Calu3 (cell line): Measurements from ENCODE around the gene GUCY1B1. TPM values are rescaled to one million over a fixed set of nuclear protein-coding genes. Genes with fewer than 3 reads are reported as not detected.

Experiments used
- BruUV-seq: library from RNA; stranded (reverse); fragments of 400-500 nt; replicated peaks from 2 replicates; lab custom pipeline; 2021; lab: Mats Ljungman, UMichigan
- CTCF ChIA-PET: fragments of 300-600 bp; sonication (Branson Sonifier 250); formaldehyde crosslinking; loops from one replicate; lab custom pipeline; 2022; ENCODE audit warnings: antibody characterized with exemption; lab: Charles Lee
- DNase-seq: peaks from one replicate; pipeline ENCODE4 v3.0.0; 2022
- H3K27ac Mint-ChIP-seq: one replicate; pipeline ENCODE4 v1.8.0; 2022; ENCODE audit warnings: mixed read lengths; ENCODE audit not compliant: unreplicated experiment
- H3K27me3 Mint-ChIP-seq: one replicate; pipeline ENCODE4 v1.8.0; 2022; ENCODE audit warnings: mixed read lengths; ENCODE audit not compliant: unreplicated experiment
- H3K36me3 Mint-ChIP-seq: one replicate; pipeline ENCODE4 v1.8.0; 2022; ENCODE audit warnings: mild to moderate bottlenecking, moderate library complexity, mixed read lengths; ENCODE audit not compliant: insufficient read depth, unreplicated experiment
- H3K4me1 Mint-ChIP-seq: one replicate; pipeline ENCODE4 v1.8.0; 2022; ENCODE audit warnings: mild to moderate bottlenecking, low read depth, mixed read lengths; ENCODE audit not compliant: unreplicated experiment
- H3K4me3 Mint-ChIP-seq: one replicate; pipeline ENCODE4 v1.8.0; 2022; ENCODE audit warnings: mild to moderate bottlenecking, low read depth, moderate library complexity, mixed read lengths; ENCODE audit not compliant: unreplicated experiment
- H3K9me3 Mint-ChIP-seq: one replicate; pipeline ENCODE4 v1.8.0; 2022; ENCODE audit warnings: low read depth, mixed read lengths; ENCODE audit not compliant: unreplicated experiment
- intact Hi-C: fragments of 100-400 bp; cut with micrococcal nuclease; formaldehyde crosslinking; loops from one replicate; pipeline ENCODE4 v1.10.0; 2022; ENCODE audit not compliant: unreplicated experiment
- total RNA-seq: library from RNA; stranded (reverse); gene quantifications from 2 replicates; pipeline ENCODE4 v1.2.3, GENCODE V29; 2022
- TF ChIP-seq, protein P1 (sequence below): fragments of 200-600 bp; IDR thresholded peaks from one replicate; pipeline ENCODE4 v1.8.0; 2022; ENCODE audit warnings: antibody characterized with exemption; ENCODE audit not compliant: unreplicated experiment

Gene GUCY1B1
- total RNA-seq, 1 experiment from 2014 or later = 19.3 TPM

GRCh38 chr4:155787113-155787710 is 28.4 kb downstream of the GUCY1B1 start:
- BruUV-seq = no TSS peak
- no peak overlapping the region for H3K27ac Mint-ChIP-seq

DNA sequence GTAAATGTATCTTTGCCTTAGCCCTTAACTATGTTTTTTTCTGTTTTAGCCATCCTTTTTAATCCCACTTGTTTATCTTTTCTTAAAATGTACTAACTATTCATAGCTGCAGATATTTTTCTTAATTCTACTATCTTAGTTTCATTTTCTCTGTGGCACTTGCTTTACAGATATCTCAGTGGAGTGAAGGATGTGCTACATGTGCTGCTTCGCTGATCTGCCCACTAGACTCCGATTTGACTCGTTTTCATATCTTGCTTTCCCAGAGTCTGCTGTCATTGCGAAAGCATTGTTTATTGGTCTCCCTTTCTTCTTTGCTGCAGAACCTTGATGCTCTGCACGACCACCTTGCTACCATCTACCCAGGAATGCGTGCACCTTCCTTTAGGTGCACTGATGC is 30.6 kb downstream of the GUCY1B1 start:
- no TSS peak for BruUV-seq
- Mint-ChIP-seq H3K9me3 (no peaks in the 10 kb centered on the region), H3K4me3 (no peak overlapping the region)

More at GRCh38 chr4:155787113-155787710, 28.4 kb downstream of the GUCY1B1 start:
- no peaks in the 10 kb centered on the region for H3K4me1 Mint-ChIP-seq
- no peak overlapping the region for H3K4me3 Mint-ChIP-seq
- DNase-seq = peak; percentile 28
- CTCF ChIA-PET = interaction anchor here (0.8 to 1.4 kb wide), 6 partner anchors 83 to 383 kb away, joined by 3 to 6 read pairs (median 4); no protein-coding TSS in a partner anchor
- intact Hi-C loops = loop anchor here (1.0 to 10.0 kb wide), 4 partner anchors 92 to 383 kb away; no protein-coding TSS in a partner anchor
- H3K9me3 Mint-ChIP-seq = no peaks in the 10 kb centered on the region
- peaks cover 5% of the 10 kb centered on the region for H3K36me3 Mint-ChIP-seq
- no peaks in the 10 kb centered on the region for H3K27me3 Mint-ChIP-seq
- TF ChIP-seq, protein P1, sequence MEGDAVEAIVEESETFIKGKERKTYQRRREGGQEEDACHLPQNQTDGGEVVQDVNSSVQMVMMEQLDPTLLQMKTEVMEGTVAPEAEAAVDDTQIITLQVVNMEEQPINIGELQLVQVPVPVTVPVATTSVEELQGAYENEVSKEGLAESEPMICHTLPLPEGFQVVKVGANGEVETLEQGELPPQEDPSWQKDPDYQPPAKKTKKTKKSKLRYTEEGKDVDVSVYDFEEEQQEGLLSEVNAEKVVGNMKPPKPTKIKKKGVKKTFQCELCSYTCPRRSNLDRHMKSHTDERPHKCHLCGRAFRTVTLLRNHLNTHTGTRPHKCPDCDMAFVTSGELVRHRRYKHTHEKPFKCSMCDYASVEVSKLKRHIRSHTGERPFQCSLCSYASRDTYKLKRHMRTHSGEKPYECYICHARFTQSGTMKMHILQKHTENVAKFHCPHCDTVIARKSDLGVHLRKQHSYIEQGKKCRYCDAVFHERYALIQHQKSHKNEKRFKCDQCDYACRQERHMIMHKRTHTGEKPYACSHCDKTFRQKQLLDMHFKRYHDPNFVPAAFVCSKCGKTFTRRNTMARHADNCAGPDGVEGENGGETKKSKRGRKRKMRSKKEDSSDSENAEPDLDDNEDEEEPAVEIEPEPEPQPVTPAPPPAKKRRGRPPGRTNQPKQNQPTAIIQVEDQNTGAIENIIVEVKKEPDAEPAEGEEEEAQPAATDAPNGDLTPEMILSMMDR = no peak

GRCh38 chr4:155789982-155790381 is 31.2 kb downstream of the GUCY1B1 start:
- H3K4me3 Mint-ChIP-seq = no peak overlapping the region
- H3K27me3 Mint-ChIP-seq = no peaks in the 10 kb centered on the region
- BruUV-seq = no TSS peak
- intact Hi-C loops = loop anchor here (10.0 kb wide), 1 partner anchor 95 kb away; no protein-coding TSS in a partner anchor
- no peak overlapping the region for H3K27ac Mint-ChIP-seq
- CTCF ChIA-PET = no interaction called here
- no peaks in the 10 kb centered on the region for H3K4me1 Mint-ChIP-seq
- TF ChIP-seq, protein P1 = no peak
- no peaks in the 10 kb centered on the region for H3K9me3 Mint-ChIP-seq
- peaks cover 5% of the 10 kb centered on the region for H3K36me3 Mint-ChIP-seq
- DNase-seq = no peak

More for the DNA sequence above, 30.6 kb downstream of the GUCY1B1 start:
- TF ChIP-seq, protein P1 = no peak
- no peak for DNase-seq
- peaks cover 5% of the 10 kb centered on the region for H3K36me3 Mint-ChIP-seq
- H3K4me1 Mint-ChIP-seq = no peaks in the 10 kb centered on the region
- H3K27me3 Mint-ChIP-seq = no peaks in the 10 kb centered on the region
- intact Hi-C loops = loop anchor here (10.0 kb wide), 1 partner anchor 95 kb away; no protein-coding TSS in a partner anchor
- CTCF ChIA-PET = no interaction called here
- H3K27ac Mint-ChIP-seq = no peak overlapping the region

DNA sequence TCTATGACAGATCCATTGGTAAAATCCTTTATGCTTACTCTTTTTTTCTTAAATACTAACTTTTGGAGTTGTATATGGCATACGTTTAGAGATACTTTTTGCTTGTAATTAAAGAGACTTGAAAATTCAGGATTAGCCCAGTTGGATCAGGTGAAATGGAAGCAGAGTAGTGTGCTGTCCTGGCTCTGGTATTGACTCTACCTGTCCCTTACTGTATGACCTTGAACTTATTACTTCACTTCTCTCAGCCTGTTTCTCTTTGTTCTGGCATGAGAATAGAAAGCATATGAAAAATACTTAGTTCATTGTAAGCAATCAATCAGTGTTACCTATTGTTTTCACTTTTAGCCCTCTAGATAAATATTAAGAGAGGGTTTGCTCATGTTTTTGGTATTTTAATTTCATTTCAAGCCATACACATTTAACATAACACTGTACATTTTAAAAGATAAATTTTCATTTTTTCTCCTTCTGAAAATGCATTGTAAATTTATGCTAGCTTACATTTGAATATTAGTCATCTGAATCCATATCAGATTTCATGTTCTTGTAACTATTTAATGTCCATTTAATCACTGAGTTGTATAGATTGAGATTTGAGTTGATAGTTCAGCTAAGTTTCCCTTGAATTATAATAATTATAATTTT is 35.9 kb downstream of the GUCY1B1 start:
- no peaks in the 10 kb centered on the region for H3K4me1 Mint-ChIP-seq
- H3K4me3 Mint-ChIP-seq = no peak overlapping the region
- no peaks in the 10 kb centered on the region for H3K27me3 Mint-ChIP-seq
- H3K9me3 Mint-ChIP-seq = no peaks in the 10 kb centered on the region
- intact Hi-C loops = no loop called here
- CTCF ChIA-PET = no interaction called here
- TF ChIP-seq, protein P1 = no peak
- no peak overlapping the region for H3K27ac Mint-ChIP-seq
- no peak for DNase-seq
- BruUV-seq = no TSS peak
- no peaks in the 10 kb centered on the region for H3K36me3 Mint-ChIP-seq
